Hepatocyte (in vitro differentiated cells): ENCODE measurements around the gene CPLANE2. TPM values are rescaled to one million over a fixed set of nuclear protein-coding genes. Genes with fewer than 3 reads are reported as not detected.
A peak's percentile ranks its signal among the peaks of the same experiment; 100 is the strongest.

ENCODE experiments used
- DNase-seq: peaks from one replicate; pipeline ENCODE4 v3.0.0-alpha.2; 2016; ENCODE audit warnings: low spot score
- H2AFZ ChIP-seq: fragments of 200-600 bp; sonication (generic); 2 replicates; pipeline ENCODE4 v1.6.0; 2016; ENCODE audit warnings: antibody characterized with exemption, mild to moderate bottlenecking
- H3K27ac ChIP-seq: fragments of 200-600 bp; sonication (generic); 2 replicates; pipeline ENCODE4 v1.5.1; 2016; ENCODE audit warnings: mild to moderate bottlenecking
- H3K27me3 ChIP-seq: fragments of 200-600 bp; sonication (generic); 2 replicates; pipeline ENCODE4 v1.6.1; 2016
- H3K36me3 ChIP-seq: fragments of 200-600 bp; sonication (generic); replicated peaks from 2 replicates; pipeline ENCODE4 v1.5.1; 2016; ENCODE audit warnings: low read depth; ENCODE audit not compliant: insufficient read depth
- H3K4me1 ChIP-seq: fragments of 200-600 bp; sonication (generic); 2 replicates; pipeline ENCODE4 v1.5.1; 2016; ENCODE audit warnings: mild to moderate bottlenecking, moderate library complexity; ENCODE audit not compliant: insufficient read depth
- H3K4me2 ChIP-seq: fragments of 200-600 bp; sonication (generic); 2 replicates; pipeline ENCODE4 v1.6.0; 2016
- H3K4me3 ChIP-seq: fragments of 200-600 bp; sonication (generic); 2 replicates; pipeline ENCODE4 v1.5.1; 2016; ENCODE audit warnings: mild to moderate bottlenecking
- H3K79me2 ChIP-seq: fragments of 200-600 bp; sonication (generic); 2 replicates; pipeline ENCODE4 v1.6.0; 2017; ENCODE audit warnings: mild to moderate bottlenecking
- H3K9me2 ChIP-seq: fragments of 200-600 bp; sonication (generic); replicated peaks from 2 replicates; pipeline ENCODE4 v1.6.0; 2017; ENCODE audit warnings: mild to moderate bottlenecking; ENCODE audit not compliant: insufficient read depth
- H3K9me3 ChIP-seq: fragments of 200-600 bp; sonication (generic); 2 replicates; pipeline ENCODE4 v1.5.1; 2016; ENCODE audit warnings: low read depth, mild to moderate bottlenecking
- H4K20me1 ChIP-seq: fragments of 200-600 bp; sonication (generic); 2 replicates; pipeline ENCODE4 v1.6.0; 2016; ENCODE audit warnings: mild to moderate bottlenecking; ENCODE audit not compliant: insufficient read depth, poor library complexity, severe bottlenecking
- EZH2 ChIP-seq: fragments of 200-600 bp; sonication (generic); IDR thresholded peaks from 2 replicates; pipeline ENCODE4 v1.6.1; 2016; ENCODE audit warnings: antibody characterized with exemption, mild to moderate bottlenecking, borderline replicate concordance
- EZH2phosphoT487 ChIP-seq: fragments of 200-600 bp; sonication (generic); IDR thresholded peaks from one replicate; pipeline ENCODE4 v1.6.1; 2018; ENCODE audit warnings: antibody characterized with exemption, mild to moderate bottlenecking, low read depth, moderate library complexity; ENCODE audit not compliant: unreplicated experiment, severe bottlenecking
- WGBS: methylation state at CpG from one replicate; pipeline ENCODE4 v1.1.6; 2016; ENCODE audit warnings: low lambda C conversion rate; ENCODE audit errors: missing lambda C conversion rate; 5-methylcytosine and 5-hydroxymethylcytosine counted together
- polyA plus RNA-seq: library from polyadenylated mRNA; unstranded; fragments of >200 nt; fragmentation: Nextera tagmentation; extraction: Ambion mirVana; gene quantifications from 2 replicates; pipeline ENCODE4 v1.2.1, GENCODE V29; 2016
- total RNA-seq: library from RNA; depleted of rRNA; stranded (reverse); fragments of >200 nt; gene quantifications from 2 replicates; pipeline ENCODE4 v1.2.3, GENCODE V29; 2014
- TF ChIP-seq, protein P1 (sequence below): fragments of 200-600 bp; sonication (generic); IDR thresholded peaks from 2 replicates; pipeline ENCODE4 v1.5.1; 2016; ENCODE audit warnings: antibody characterized with exemption, mild to moderate bottlenecking; ENCODE audit not compliant: poor library complexity

CPLANE2 gene
- total and polyA plus RNA-seq, 2 experiments from 2014 or later = 5.4 to 6.6 TPM

DNA sequence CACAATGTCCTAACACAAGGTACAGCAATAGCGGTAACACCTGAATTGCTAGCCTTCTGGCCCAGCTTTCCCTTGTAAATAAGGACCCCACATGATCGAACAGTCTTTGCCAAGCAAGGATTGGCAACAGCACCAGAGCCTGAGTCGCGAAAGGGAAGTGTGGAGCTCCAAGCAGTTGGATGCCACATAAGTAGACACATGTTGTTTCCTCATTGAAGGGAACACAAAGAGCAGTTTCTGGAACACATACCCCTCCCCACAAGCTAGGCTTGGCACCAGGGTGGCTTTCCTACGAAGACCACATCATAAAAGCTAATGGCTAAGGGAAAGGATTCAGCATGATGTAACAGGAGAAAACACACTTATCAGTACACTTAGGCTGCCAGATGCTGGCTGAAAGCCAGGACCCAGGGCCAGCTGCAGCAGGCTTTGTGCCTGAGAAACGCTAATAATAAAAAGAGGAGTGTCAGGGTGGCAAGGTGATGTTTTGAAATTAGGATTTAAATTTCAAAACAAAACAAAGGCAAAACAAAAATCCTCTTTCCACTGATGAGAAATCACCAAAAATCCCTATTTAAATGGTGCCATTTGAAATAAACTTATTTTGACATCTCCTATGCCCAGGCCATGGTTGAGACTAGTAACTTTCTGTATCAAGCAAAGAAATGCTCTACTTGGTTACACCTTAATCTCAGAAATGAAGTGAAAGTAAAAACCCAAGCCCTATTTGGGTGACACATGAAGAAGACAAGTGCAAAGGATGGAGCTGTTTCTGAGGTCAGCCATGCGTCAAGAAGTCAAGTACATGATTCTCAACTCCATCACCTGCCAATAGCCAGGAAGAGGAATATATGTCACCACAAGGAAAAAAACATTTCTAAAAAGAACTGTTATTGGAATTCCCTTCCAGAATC is 11.9 kb upstream of the CPLANE2 start:
- H3K4me2 ChIP-seq = peak overlapping the region; percentile 10
- H3K4me3 ChIP-seq = no peak overlapping the region
- H2AFZ ChIP-seq = no peak overlapping the region
- no peaks in the 10 kb centered on the region for H3K9me3 ChIP-seq
- no peaks in the 10 kb centered on the region for H3K9me2 ChIP-seq
- no peaks in the 10 kb centered on the region for H3K36me3 ChIP-seq
- H3K27ac ChIP-seq = peak overlapping the region; percentile 82
- peaks cover 25% of the 10 kb centered on the region for H3K4me1 ChIP-seq
- DNase-seq = peak; percentile 78
- H4K20me1 ChIP-seq = no peaks in the 10 kb centered on the region
- WGBS = 61% methylated on average over 7 of the region's 7 CpGs
- no peaks in the 10 kb centered on the region for H3K27me3 ChIP-seq
- no peak for TF ChIP-seq EZH2phosphoT487
- TF ChIP-seq EZH2 = no peak
- TF ChIP-seq, protein P1, sequence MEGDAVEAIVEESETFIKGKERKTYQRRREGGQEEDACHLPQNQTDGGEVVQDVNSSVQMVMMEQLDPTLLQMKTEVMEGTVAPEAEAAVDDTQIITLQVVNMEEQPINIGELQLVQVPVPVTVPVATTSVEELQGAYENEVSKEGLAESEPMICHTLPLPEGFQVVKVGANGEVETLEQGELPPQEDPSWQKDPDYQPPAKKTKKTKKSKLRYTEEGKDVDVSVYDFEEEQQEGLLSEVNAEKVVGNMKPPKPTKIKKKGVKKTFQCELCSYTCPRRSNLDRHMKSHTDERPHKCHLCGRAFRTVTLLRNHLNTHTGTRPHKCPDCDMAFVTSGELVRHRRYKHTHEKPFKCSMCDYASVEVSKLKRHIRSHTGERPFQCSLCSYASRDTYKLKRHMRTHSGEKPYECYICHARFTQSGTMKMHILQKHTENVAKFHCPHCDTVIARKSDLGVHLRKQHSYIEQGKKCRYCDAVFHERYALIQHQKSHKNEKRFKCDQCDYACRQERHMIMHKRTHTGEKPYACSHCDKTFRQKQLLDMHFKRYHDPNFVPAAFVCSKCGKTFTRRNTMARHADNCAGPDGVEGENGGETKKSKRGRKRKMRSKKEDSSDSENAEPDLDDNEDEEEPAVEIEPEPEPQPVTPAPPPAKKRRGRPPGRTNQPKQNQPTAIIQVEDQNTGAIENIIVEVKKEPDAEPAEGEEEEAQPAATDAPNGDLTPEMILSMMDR = no peak
- no peaks in the 10 kb centered on the region for H3K79me2 ChIP-seq

DNA sequence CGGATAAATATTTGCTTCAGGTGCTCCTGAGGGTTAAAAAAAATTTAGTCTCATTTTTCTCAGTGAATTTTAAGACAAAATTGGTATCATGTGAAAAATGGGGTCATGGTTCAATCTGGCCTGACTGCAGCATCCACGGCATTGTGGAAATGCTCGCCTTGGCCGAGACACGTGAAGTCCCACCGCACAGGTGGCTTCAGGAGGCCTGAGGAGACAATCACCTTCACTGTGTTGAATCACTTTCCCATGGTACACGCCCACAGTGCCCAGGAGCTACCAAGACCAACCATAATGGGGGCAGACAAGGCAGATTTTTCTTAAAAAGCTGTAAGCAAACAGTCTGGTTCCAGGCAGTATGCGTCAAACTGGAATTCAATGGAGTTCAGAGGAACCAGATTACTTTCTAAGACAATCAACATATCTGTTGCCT is 11.0 kb upstream of the CPLANE2 start:
- 90% methylated on average over 8 of the region's 8 CpGs for WGBS
- Histone ChIP-seq H4K20me1 (no peaks in the 10 kb centered on the region), H3K79me2 (no peaks in the 10 kb centered on the region), H3K36me3 (no peaks in the 10 kb centered on the region), H3K4me3 (no peak overlapping the region), H3K4me1 (peaks cover 26% of the 10 kb centered on the region), H2AFZ (no peak overlapping the region), H3K27ac (peak overlapping the region; percentile 82), H3K9me3 (no peaks in the 10 kb centered on the region), H3K4me2 (no peak overlapping the region), H3K9me2 (no peaks in the 10 kb centered on the region), H3K27me3 (no peaks in the 10 kb centered on the region)
- TF ChIP-seq EZH2 = no peak
- TF ChIP-seq EZH2phosphoT487 = no peak
- TF ChIP-seq, protein P1 = no peak
- DNase-seq = no peak

DNA sequence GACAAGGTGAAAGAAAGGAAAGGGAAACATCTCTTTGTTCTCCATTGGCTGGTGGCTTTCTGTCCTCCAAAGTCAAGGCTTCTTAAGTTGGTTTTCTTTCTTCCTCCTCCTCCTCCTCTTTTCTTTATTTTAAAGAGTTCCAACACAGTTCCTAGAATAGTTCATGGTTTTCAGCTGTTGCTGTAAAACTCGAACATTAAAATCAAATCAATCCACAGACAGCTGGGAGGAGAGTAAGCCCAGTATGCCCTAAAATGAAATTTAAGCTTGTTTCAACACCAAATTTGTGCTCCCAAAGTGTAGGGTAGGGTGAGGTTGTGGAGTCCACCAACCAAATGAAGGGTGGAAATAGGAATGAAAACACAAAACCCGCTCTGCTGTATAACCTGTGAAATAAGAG is 10.5 kb upstream of the CPLANE2 start:
- Histone ChIP-seq H2AFZ (no peak overlapping the region), H3K27me3 (no peaks in the 10 kb centered on the region), H3K27ac (peak overlapping the region; percentile 82), H3K9me3 (no peaks in the 10 kb centered on the region), H3K36me3 (no peaks in the 10 kb centered on the region), H3K4me3 (no peak overlapping the region), H3K9me2 (no peaks in the 10 kb centered on the region), H3K4me1 (peaks cover 26% of the 10 kb centered on the region), H4K20me1 (no peaks in the 10 kb centered on the region), H3K4me2 (no peak overlapping the region), H3K79me2 (no peaks in the 10 kb centered on the region)
- WGBS = 90% methylated on average over 2 of the region's 2 CpGs
- no peak for DNase-seq
- no peak for TF ChIP-seq EZH2phosphoT487
- TF ChIP-seq, protein P1 = no peak
- TF ChIP-seq EZH2 = no peak
